H1 (cell line): ENCODE measurements around the gene TMEM139. TPM values are rescaled to one million over a fixed set of nuclear protein-coding genes. Genes with fewer than 3 reads are reported as not detected.

Source experiments
- CHD7 ChIP-seq: fragments of 300-600 bp; sonication (generic); IDR thresholded peaks from 2 replicates; pipeline ENCODE4 v1.7.1; 2012; ENCODE audit warnings: low read length, moderate library complexity, mild to moderate bottlenecking, inconsistent platforms; ENCODE audit not compliant: insufficient replicate concordance
- polyA plus RNA-seq, 7 experiments: library from polyadenylated mRNA; depleted of rRNA in 3 of 7; stranded (reverse) in 5 of 7; unstranded in 2 of 7; fragments of >200 nt in 5 of 7; fragments of 200-250 nt in 2 of 7; gene quantifications; 1 replicate in 5 of 7; 2 replicates in 1 of 7; 4 replicates in 1 of 7; pipeline versions ENCODE4 v1.2.1 to v1.2.3, GENCODE V29; 2011 to 2013; ENCODE audit warnings: missing spikeins in 2 of 7, mixed read lengths in 2 of 7
- total RNA-seq: library from RNA; stranded (reverse); fragmentation: NEBNext Ultra II Directional; extraction: Animal tissue kit (Norgen Biotek cat#: 25700); gene quantifications from 2 replicates; pipeline ENCODE4 v1.2.1, GENCODE V29; 2021

The TMEM139 gene
- total and polyA plus RNA-seq, 2 of the 8 experiments (the other 6 are each of a cell fraction or from before 2014, with no cell fraction given): 3.2 to 6.7 TPM

GRCh38 chr7:143286522-143286890 lies 1.7 kb downstream of the TMEM139 start (continued):
- no peak for TF ChIP-seq CHD7
